AG10803 (cell line): ENCODE results near the gene BLOC1S4.

Source experiments
- DNase-seq: peaks from one replicate; pipeline ENCODE4 v3.0.0; 2010; ENCODE audit warnings: low read depth
- H3K4me3 ChIP-seq: 2 replicates; pipeline ENCODE4 v1.5.1; 2011; ENCODE audit warnings: mild to moderate bottlenecking, low read length, control low read depth
- CTCF ChIP-seq: conservative IDR thresholded peaks from 2 replicates; pipeline ENCODE4 v1.5.1; 2011; ENCODE audit warnings: mild to moderate bottlenecking, low read length, control low read depth, inconsistent platforms

Gene BLOC1S4

DNA sequence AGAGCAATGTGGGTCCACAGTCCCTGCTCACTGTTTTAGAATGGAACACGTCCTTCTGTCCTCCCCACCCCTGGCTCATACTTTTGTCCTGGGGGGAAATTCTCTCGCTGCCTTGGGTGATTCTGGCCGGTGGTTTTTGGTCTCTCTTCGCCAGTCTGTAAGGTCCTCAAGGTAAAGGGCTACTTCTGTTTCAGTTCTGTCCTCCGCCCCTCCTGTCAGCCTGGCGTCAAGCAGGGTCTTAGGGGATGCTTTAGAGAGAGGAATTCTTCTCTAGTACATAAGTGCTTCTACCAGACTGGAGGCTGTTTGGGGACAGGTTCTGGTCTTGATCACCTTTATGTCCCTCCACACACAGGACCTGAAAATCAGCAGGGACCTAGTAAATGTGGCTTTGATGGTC is 5.7 kb upstream of the BLOC1S4 start:
- H3K4me3 ChIP-seq, result peak overlapping the region; percentile 96
- TF ChIP-seq CTCF, result no peak
- no peak for DNase-seq

- no peak overlapping the region for H3K4me3 ChIP-seq
- DNase-seq, result no peak
Observed at GRCh38 chr4:6710996-6711395, 5.0 kb upstream of the BLOC1S4 start.

GRCh38 chr4:6714954-6715353 is 1.0 kb upstream of the BLOC1S4 start:
- no peak for TF ChIP-seq CTCF
- no peak for DNase-seq
- no peak overlapping the region for H3K4me3 ChIP-seq

More at GRCh38 chr4:6710996-6711395, 5.0 kb upstream of the BLOC1S4 start:
- no peak for TF ChIP-seq CTCF

DNA sequence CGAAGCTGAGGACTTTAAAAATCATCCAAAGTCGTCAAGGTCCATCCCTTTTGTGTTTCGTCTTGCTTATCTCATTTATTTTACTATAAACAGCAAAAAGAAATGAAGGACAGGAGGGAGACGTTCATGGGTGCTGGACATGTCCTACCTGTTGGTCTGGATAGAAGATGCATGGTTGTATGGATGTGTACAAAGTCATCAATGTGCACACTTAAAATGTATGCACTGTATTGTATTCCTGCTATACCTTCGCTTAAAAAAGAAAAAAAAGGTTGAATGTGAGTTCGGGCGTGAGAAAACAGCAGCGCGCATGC is 313 bp upstream of the BLOC1S4 start:
- TF ChIP-seq CTCF, result no peak
- no peak for DNase-seq
- peak overlapping the region; percentile 91 for H3K4me3 ChIP-seq

DNA sequence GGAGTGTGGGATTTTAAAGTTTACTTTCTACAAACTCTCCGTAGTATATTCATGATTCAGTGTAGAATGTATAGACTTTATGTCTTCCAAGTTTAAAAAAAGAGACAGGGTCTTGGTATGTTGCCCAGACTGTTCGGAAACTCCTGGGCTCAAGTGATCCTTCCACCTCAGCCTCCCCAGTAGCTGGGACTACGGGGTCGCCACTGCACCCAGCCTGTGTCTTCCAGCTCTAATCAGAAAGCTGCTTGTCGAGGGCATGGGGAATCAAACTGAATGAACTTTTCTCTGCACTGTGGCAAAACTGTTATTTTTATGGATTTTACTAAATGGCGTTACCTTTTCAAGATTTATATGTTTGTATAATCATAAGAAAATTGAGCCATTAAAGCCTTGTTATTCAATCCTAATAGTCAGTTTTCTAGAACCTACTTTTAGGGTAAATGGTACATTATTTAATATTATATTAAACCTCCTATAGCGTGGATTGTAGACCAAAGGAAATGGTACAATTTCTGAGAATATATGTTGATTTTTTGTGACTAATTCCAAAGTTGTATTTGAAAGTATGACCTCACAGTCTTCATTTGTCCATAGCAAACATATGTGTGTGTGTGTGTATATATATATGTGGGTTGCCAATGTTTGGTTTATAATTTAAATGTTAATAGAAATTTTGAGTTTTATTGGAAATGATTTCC is 1.1 kb downstream of the BLOC1S4 start:
- peak overlapping the region; percentile 91 for H3K4me3 ChIP-seq
- no peak for DNase-seq
- TF ChIP-seq CTCF, result no peak

DNA sequence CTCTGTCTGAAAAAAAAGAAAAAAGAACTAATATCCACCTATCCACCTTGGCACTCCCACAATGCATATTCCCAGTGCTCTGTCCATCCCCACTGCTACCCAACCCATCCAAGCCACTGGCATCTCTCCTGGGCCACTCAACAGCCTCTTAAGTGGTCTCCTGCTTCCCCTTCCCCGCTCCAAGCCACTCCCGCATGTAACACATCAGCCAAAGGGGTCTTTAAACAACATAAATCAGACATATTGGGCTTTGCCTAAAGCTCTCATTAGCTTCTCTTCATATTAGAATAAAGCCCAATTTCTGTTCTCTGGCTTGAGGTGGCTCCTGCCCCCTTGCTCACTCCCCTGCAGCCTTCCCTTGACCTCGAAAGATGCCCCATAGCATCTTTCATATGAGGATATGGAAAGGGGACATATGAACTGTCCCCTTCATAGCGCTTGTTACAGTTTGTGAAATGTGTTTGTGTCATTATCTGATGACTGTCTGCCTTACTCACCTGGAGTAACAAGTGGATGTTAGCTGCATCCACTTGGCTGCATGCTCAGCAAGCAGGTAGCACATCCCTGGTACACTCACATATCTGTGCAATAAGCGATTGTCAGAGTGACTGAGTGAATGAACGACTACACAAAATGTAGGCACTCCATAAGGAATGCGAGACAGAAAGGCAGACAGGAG is 3.1 kb downstream of the BLOC1S4 start:
- no peak for DNase-seq
- no peak for TF ChIP-seq CTCF
- H3K4me3 ChIP-seq, result no peak overlapping the region

DNA sequence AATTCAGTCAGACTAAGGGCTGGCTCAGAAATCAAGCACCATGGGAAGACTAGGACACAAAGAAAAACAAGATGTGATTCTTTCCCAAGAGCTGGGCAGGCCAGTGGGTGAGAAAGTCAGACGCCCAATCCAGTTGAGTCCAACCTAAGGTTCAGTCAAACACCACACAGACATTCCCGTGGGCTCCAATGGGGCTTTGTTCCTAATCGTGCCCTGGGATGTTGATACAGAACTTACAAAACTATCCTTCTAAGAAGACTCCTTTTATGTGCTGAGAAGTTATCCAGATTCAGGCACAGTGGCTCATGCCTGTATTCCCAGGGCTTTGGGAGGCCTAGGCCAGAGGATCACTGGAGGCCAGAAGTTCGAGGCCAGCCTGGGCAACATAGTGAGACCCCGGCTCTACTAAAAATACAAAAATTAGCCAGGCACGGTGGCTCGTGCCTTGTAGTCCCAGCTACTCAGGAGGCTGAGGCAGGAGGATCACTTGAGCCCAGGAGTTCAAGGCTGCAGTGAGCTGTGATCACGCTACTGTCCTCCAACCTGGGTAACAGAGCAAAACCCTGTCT is 3.7 kb downstream of the BLOC1S4 start:
- no peak overlapping the region for H3K4me3 ChIP-seq
- TF ChIP-seq CTCF, result no peak
- no peak for DNase-seq
